Measurements from ENCODE around the gene DCAF8L2. TPM values are rescaled to one million over a fixed set of nuclear protein-coding genes. Genes with fewer than 3 reads are reported as not detected.

Gene DCAF8L2
- total RNA-seq, 1 donor from 2014 or later = not detected

- H3K4me1 ChIP-seq = no peaks in the 10 kb centered on the region
- H3K27ac ChIP-seq = no peak overlapping the region
- H3K36me3 ChIP-seq = no peaks in the 10 kb centered on the region
- H3K4me3 ChIP-seq = no peak overlapping the region
- no peak for DNase-seq (ENCODE audit: extremely low spot score in 2 of 2)
- intact Hi-C loops (cut with DNase I) = no loop called here
- no peaks in the 10 kb centered on the region for H3K9me3 ChIP-seq
- TF ChIP-seq POLR2AphosphoS5 (IDR thresholded peaks at IDR 0.05; ENCODE audit: insufficient read depth in 1 of 2, low read depth in 1 of 2) (no peak), CTCF (IDR thresholded peaks at IDR 0.05) (no peak), POLR2A (IDR thresholded peaks at IDR 0.05) (no peak)
- H3K27me3 ChIP-seq = no peaks in the 10 kb centered on the region
Observed at GRCh38 chrX:27598312-27598711, 8.2 kb downstream of the DCAF8L2 start.

GRCh38 chrX:27599928-27600327, 9.8 kb downstream of the DCAF8L2 start:
- no peak overlapping the region for H3K4me3 ChIP-seq
- no peaks in the 10 kb centered on the region for H3K4me1 ChIP-seq
- H3K36me3 ChIP-seq = no peaks in the 10 kb centered on the region
- no peaks in the 10 kb centered on the region for H3K27me3 ChIP-seq
- no peak overlapping the region for H3K27ac ChIP-seq
- no peaks in the 10 kb centered on the region for H3K9me3 ChIP-seq
- DNase-seq (ENCODE audit: extremely low spot score in 2 of 2) = no peak
- intact Hi-C loops (cut with DNase I) = no loop called here
- TF ChIP-seq POLR2AphosphoS5 (IDR thresholded peaks at IDR 0.05; ENCODE audit: insufficient read depth in 1 of 2, low read depth in 1 of 2) (no peak), POLR2A (IDR thresholded peaks at IDR 0.05) (no peak), CTCF (IDR thresholded peaks at IDR 0.05) (no peak)

GRCh38 chrX:27600686-27601085, 10.5 kb downstream of the DCAF8L2 start:
- no peak overlapping the region for H3K4me3 ChIP-seq
- DNase-seq (ENCODE audit: extremely low spot score in 2 of 2) = no peak
- intact Hi-C loops (cut with DNase I) = no loop called here
- no peaks in the 10 kb centered on the region for H3K9me3 ChIP-seq
- no peak overlapping the region for H3K27ac ChIP-seq
- no peaks in the 10 kb centered on the region for H3K4me1 ChIP-seq
- H3K36me3 ChIP-seq = no peaks in the 10 kb centered on the region
- H3K27me3 ChIP-seq = no peaks in the 10 kb centered on the region
- TF ChIP-seq POLR2AphosphoS5 (IDR thresholded peaks at IDR 0.05; ENCODE audit: insufficient read depth in 1 of 2, low read depth in 1 of 2) = no peak
- no peak for TF ChIP-seq POLR2A (IDR thresholded peaks at IDR 0.05)
- no peak for TF ChIP-seq CTCF (IDR thresholded peaks at IDR 0.05)

- no peak overlapping the region for H3K27ac ChIP-seq
- no peaks in the 10 kb centered on the region for H3K4me1 ChIP-seq
- TF ChIP-seq POLR2AphosphoS5 (IDR thresholded peaks at IDR 0.05; ENCODE audit: insufficient read depth in 1 of 2, low read depth in 1 of 2) (no peak), CTCF (IDR thresholded peaks at IDR 0.05) (no peak), POLR2A (IDR thresholded peaks at IDR 0.05) (no peak)
- no peak for DNase-seq (ENCODE audit: extremely low spot score in 2 of 2)
- intact Hi-C loops (cut with DNase I) = no loop called here
- no peaks in the 10 kb centered on the region for H3K27me3 ChIP-seq
- H3K4me3 ChIP-seq = no peak overlapping the region
- H3K9me3 ChIP-seq = no peaks in the 10 kb centered on the region
- no peaks in the 10 kb centered on the region for H3K36me3 ChIP-seq
Observed at GRCh38 chrX:27608671-27609070, 18.5 kb downstream of the DCAF8L2 start.

- Histone ChIP-seq H3K27me3 (no peaks in the 10 kb centered on the region), H3K4me3 (no peak overlapping the region), H3K9me3 (no peaks in the 10 kb centered on the region), H3K4me1 (no peaks in the 10 kb centered on the region), H3K36me3 (no peaks in the 10 kb centered on the region), H3K27ac (no peak overlapping the region)
- TF ChIP-seq POLR2A (IDR thresholded peaks at IDR 0.05) (no peak), CTCF (IDR thresholded peaks at IDR 0.05) (no peak), POLR2AphosphoS5 (IDR thresholded peaks at IDR 0.05; ENCODE audit: insufficient read depth in 1 of 2, low read depth in 1 of 2) (no peak)
- no peak for DNase-seq (ENCODE audit: extremely low spot score in 2 of 2)
- intact Hi-C loops (cut with DNase I) = loop anchor here (10.0 kb wide), 1 partner anchor 395 kb away; no protein-coding TSS in a partner anchor
Observed at GRCh38 chrX:27619459-27619858, 29.3 kb downstream of the DCAF8L2 start.
